ENCODE data around the gene NACC2.

Gene NACC2

GRCh38 chr9:136047775-136048559 is 47.1 kb downstream of the NACC2 start:
- Histone ChIP-seq H4K5ac (ENCODE audit: low read length) (no peak overlapping the region), H3K9ac (ENCODE audit: low read length) (no peak overlapping the region), H2BK120ac (ENCODE audit: low read depth, low read length) (no peak overlapping the region), H2BK15ac (replicated peaks; ENCODE audit: low read depth) (no peak overlapping the region), H3K18ac (ENCODE audit: low read length) (no peak overlapping the region), H3K27ac (ENCODE audit: low read depth, low read length) (no peak overlapping the region), H2AK5ac (ENCODE audit: low read length) (no peak overlapping the region), H2BK5ac (ENCODE audit: low read length) (no peak overlapping the region), H3K79me2 (ENCODE audit: control insufficient read depth, insufficient read depth, low read length) (no peaks in the 10 kb centered on the region), H3K27me3 (ENCODE audit: insufficient read depth, low read length, poor library complexity) (no peaks in the 10 kb centered on the region), H3K79me1 (ENCODE audit: low read length) (no peaks in the 10 kb centered on the region), H3K4ac (ENCODE audit: low read depth, low read length) (no peak overlapping the region), H3K4me2 (ENCODE audit: low read length) (no peak overlapping the region), H3K4me3 (ENCODE audit: low read length) (no peak overlapping the region), H3K36me3 (ENCODE audit: control insufficient read depth, insufficient read depth, low read length) (no peaks in the 10 kb centered on the region), H3K56ac (ENCODE audit: low read length) (no peak overlapping the region), H4K8ac (ENCODE audit: low read depth, low read length) (no peak overlapping the region), H3K4me1 (ENCODE audit: control insufficient read depth, low read depth, low read length) (peaks cover 2% of the 10 kb centered on the region), H3K23ac (ENCODE audit: low read length) (no peak overlapping the region)
- no peak for DNase-seq
- WGBS (ENCODE audit: extremely low coverage, insufficient coverage, low lambda C conversion rate), result no CpG with 5 or more reads among the region's 21 CpGs

- no peak overlapping the region for H3K56ac ChIP-seq (ENCODE audit: low read length)
- H2BK5ac ChIP-seq (ENCODE audit: low read length), result no peak overlapping the region
- no peak overlapping the region for H3K4me2 ChIP-seq (ENCODE audit: low read length)
- H3K79me1 ChIP-seq (ENCODE audit: low read length), result no peaks in the 10 kb centered on the region
- WGBS (ENCODE audit: extremely low coverage, insufficient coverage, low lambda C conversion rate), result no CpG with 5 or more reads among the region's 31 CpGs
- no peak overlapping the region for H2AK5ac ChIP-seq (ENCODE audit: low read length)
- no peak overlapping the region for H3K18ac ChIP-seq (ENCODE audit: low read length)
- H3K4me1 ChIP-seq (ENCODE audit: control insufficient read depth, low read depth, low read length), result no peaks in the 10 kb centered on the region
- H3K23ac ChIP-seq (ENCODE audit: low read length), result no peak overlapping the region
- H4K5ac ChIP-seq (ENCODE audit: low read length), result no peak overlapping the region
- no peaks in the 10 kb centered on the region for H3K27me3 ChIP-seq (ENCODE audit: insufficient read depth, low read length, poor library complexity)
- no peak overlapping the region for H3K4me3 ChIP-seq (ENCODE audit: low read length)
- H2BK120ac ChIP-seq (ENCODE audit: low read depth, low read length), result no peak overlapping the region
- H3K4ac ChIP-seq (ENCODE audit: low read depth, low read length), result no peak overlapping the region
- H4K8ac ChIP-seq (ENCODE audit: low read depth, low read length), result no peak overlapping the region
- DNase-seq, result no peak
- H2BK15ac ChIP-seq (replicated peaks; ENCODE audit: low read depth), result no peak overlapping the region
- H3K79me2 ChIP-seq (ENCODE audit: control insufficient read depth, insufficient read depth, low read length), result no peaks in the 10 kb centered on the region
- H3K36me3 ChIP-seq (ENCODE audit: control insufficient read depth, insufficient read depth, low read length), result no peaks in the 10 kb centered on the region
- no peak overlapping the region for H3K27ac ChIP-seq (ENCODE audit: low read depth, low read length)
- H3K9ac ChIP-seq (ENCODE audit: low read length), result no peak overlapping the region
Measured at GRCh38 chr9:136047076-136047774, 47.9 kb downstream of the NACC2 start.

GRCh38 chr9:136046554-136046920 is 48.6 kb downstream of the NACC2 start:
- no peaks in the 10 kb centered on the region for H3K4me1 ChIP-seq (ENCODE audit: control insufficient read depth, low read depth, low read length)
- no peak overlapping the region for H3K18ac ChIP-seq (ENCODE audit: low read length)
- no peak overlapping the region for H3K56ac ChIP-seq (ENCODE audit: low read length)
- H2BK15ac ChIP-seq (replicated peaks; ENCODE audit: low read depth), result no peak overlapping the region
- no peaks in the 10 kb centered on the region for H3K36me3 ChIP-seq (ENCODE audit: control insufficient read depth, insufficient read depth, low read length)
- no peak overlapping the region for H4K5ac ChIP-seq (ENCODE audit: low read length)
- H3K27ac ChIP-seq (ENCODE audit: low read depth, low read length), result no peak overlapping the region
- no CpG with 5 or more reads among the region's 18 CpGs for WGBS (ENCODE audit: extremely low coverage, insufficient coverage, low lambda C conversion rate)
- no peak overlapping the region for H4K8ac ChIP-seq (ENCODE audit: low read depth, low read length)
- no peak overlapping the region for H2BK5ac ChIP-seq (ENCODE audit: low read length)
- no peak for DNase-seq
- H2BK120ac ChIP-seq (ENCODE audit: low read depth, low read length), result no peak overlapping the region
- no peaks in the 10 kb centered on the region for H3K79me1 ChIP-seq (ENCODE audit: low read length)
- no peak overlapping the region for H3K9ac ChIP-seq (ENCODE audit: low read length)
- H3K79me2 ChIP-seq (ENCODE audit: control insufficient read depth, insufficient read depth, low read length), result no peaks in the 10 kb centered on the region
- no peak overlapping the region for H3K4ac ChIP-seq (ENCODE audit: low read depth, low read length)
- H2AK5ac ChIP-seq (ENCODE audit: low read length), result no peak overlapping the region
- H3K27me3 ChIP-seq (ENCODE audit: insufficient read depth, low read length, poor library complexity), result no peaks in the 10 kb centered on the region
- H3K4me3 ChIP-seq (ENCODE audit: low read length), result no peak overlapping the region
- no peak overlapping the region for H3K4me2 ChIP-seq (ENCODE audit: low read length)
- no peak overlapping the region for H3K23ac ChIP-seq (ENCODE audit: low read length)

GRCh38 chr9:136045595-136046553 is 49.2 kb downstream of the NACC2 start:
- no peak overlapping the region for H2AK5ac ChIP-seq (ENCODE audit: low read length)
- H2BK5ac ChIP-seq (ENCODE audit: low read length), result no peak overlapping the region
- no peaks in the 10 kb centered on the region for H3K36me3 ChIP-seq (ENCODE audit: control insufficient read depth, insufficient read depth, low read length)
- no peak overlapping the region for H2BK120ac ChIP-seq (ENCODE audit: low read depth, low read length)
- no peak overlapping the region for H4K8ac ChIP-seq (ENCODE audit: low read depth, low read length)
- no peaks in the 10 kb centered on the region for H3K4me1 ChIP-seq (ENCODE audit: control insufficient read depth, low read depth, low read length)
- H3K79me1 ChIP-seq (ENCODE audit: low read length), result no peaks in the 10 kb centered on the region
- no peak overlapping the region for H3K23ac ChIP-seq (ENCODE audit: low read length)
- no peak overlapping the region for H3K4me2 ChIP-seq (ENCODE audit: low read length)
- no peak overlapping the region for H3K18ac ChIP-seq (ENCODE audit: low read length)
- no peak for DNase-seq
- H3K4ac ChIP-seq (ENCODE audit: low read depth, low read length), result no peak overlapping the region
- no peak overlapping the region for H3K56ac ChIP-seq (ENCODE audit: low read length)
- H4K5ac ChIP-seq (ENCODE audit: low read length), result no peak overlapping the region
- no peaks in the 10 kb centered on the region for H3K27me3 ChIP-seq (ENCODE audit: insufficient read depth, low read length, poor library complexity)
- WGBS (ENCODE audit: extremely low coverage, insufficient coverage, low lambda C conversion rate), result no CpG with 5 or more reads among the region's 44 CpGs
- no peak overlapping the region for H3K4me3 ChIP-seq (ENCODE audit: low read length)
- no peak overlapping the region for H3K27ac ChIP-seq (ENCODE audit: low read depth, low read length)
- no peak overlapping the region for H3K9ac ChIP-seq (ENCODE audit: low read length)
- H3K79me2 ChIP-seq (ENCODE audit: control insufficient read depth, insufficient read depth, low read length), result no peaks in the 10 kb centered on the region
- H2BK15ac ChIP-seq (replicated peaks; ENCODE audit: low read depth), result no peak overlapping the region

- H3K23ac ChIP-seq (ENCODE audit: low read length), result no peak overlapping the region
- no peaks in the 10 kb centered on the region for H3K4me1 ChIP-seq (ENCODE audit: control insufficient read depth, low read depth, low read length)
- no peak overlapping the region for H2BK120ac ChIP-seq (ENCODE audit: low read depth, low read length)
- H3K18ac ChIP-seq (ENCODE audit: low read length), result no peak overlapping the region
- no peak overlapping the region for H3K27ac ChIP-seq (ENCODE audit: low read depth, low read length)
- no peak overlapping the region for H3K4me2 ChIP-seq (ENCODE audit: low read length)
- WGBS (ENCODE audit: extremely low coverage, insufficient coverage, low lambda C conversion rate), result no CpG with 5 or more reads among the region's 16 CpGs
- H2BK5ac ChIP-seq (ENCODE audit: low read length), result no peak overlapping the region
- no peak overlapping the region for H4K5ac ChIP-seq (ENCODE audit: low read length)
- H3K79me1 ChIP-seq (ENCODE audit: low read length), result no peaks in the 10 kb centered on the region
- no peaks in the 10 kb centered on the region for H3K27me3 ChIP-seq (ENCODE audit: insufficient read depth, low read length, poor library complexity)
- no peak overlapping the region for H2AK5ac ChIP-seq (ENCODE audit: low read length)
- no peak overlapping the region for H2BK15ac ChIP-seq (replicated peaks; ENCODE audit: low read depth)
- no peak overlapping the region for H3K9ac ChIP-seq (ENCODE audit: low read length)
- no peak overlapping the region for H3K4me3 ChIP-seq (ENCODE audit: low read length)
- H3K4ac ChIP-seq (ENCODE audit: low read depth, low read length), result no peak overlapping the region
- no peaks in the 10 kb centered on the region for H3K36me3 ChIP-seq (ENCODE audit: control insufficient read depth, insufficient read depth, low read length)
- no peak for DNase-seq
- H4K8ac ChIP-seq (ENCODE audit: low read depth, low read length), result no peak overlapping the region
- H3K56ac ChIP-seq (ENCODE audit: low read length), result no peak overlapping the region
- no peaks in the 10 kb centered on the region for H3K79me2 ChIP-seq (ENCODE audit: control insufficient read depth, insufficient read depth, low read length)
Measured at GRCh38 chr9:136044971-136045594, 50.0 kb downstream of the NACC2 start.

All from mesendoderm (in vitro differentiated cells).